HepG2 (cell line): ENCODE results near the gene CEP68. TPM values are rescaled to one million over a fixed set of nuclear protein-coding genes. Genes with fewer than 3 reads are reported as not detected.

Experiments
- AHR ChIP-seq: IDR thresholded peaks from 2 replicates; pipeline ENCODE4 v1.6.1; 2018; ENCODE audit warnings: missing genetic modification reagents, missing compliant biosample characterization
- CEBPB ChIP-seq: IDR thresholded peaks from 2 replicates; pipeline ENCODE4 v1.6.1; 2011; ENCODE audit warnings: low read depth, low read length, improper control_type of control experiment, borderline replicate concordance
- CEBPG ChIP-seq: IDR thresholded peaks from 2 replicates; pipeline ENCODE4 v1.6.1; 2016
- ELK4 ChIP-seq: sonication (generic); formaldehyde crosslinking; IDR thresholded peaks from 2 replicates; pipeline ENCODE4 v1.9.0; 2021; ENCODE audit warnings: missing genetic modification reagents, borderline replicate concordance
- EZH2 ChIP-seq: conservative IDR thresholded peaks from 2 replicates; pipeline ENCODE4 v1.6.1; 2012; ENCODE audit warnings: mild to moderate bottlenecking, low read depth, low read length, moderate library complexity
- MEF2D ChIP-seq: sonication (generic); formaldehyde crosslinking; IDR thresholded peaks from 2 replicates; pipeline ENCODE4 v1.5.1; 2020; ENCODE audit warnings: mild to moderate bottlenecking, missing genetic modification reagents
- MTA1 ChIP-seq: sonication (generic); formaldehyde crosslinking; IDR thresholded peaks from 2 replicates; pipeline ENCODE4 v1.4.0; 2020; ENCODE audit warnings: missing genetic modification reagents, mild to moderate bottlenecking, borderline replicate concordance
- NFKBIZ ChIP-seq: IDR thresholded peaks from 2 replicates; pipeline ENCODE4 v1.6.1; 2018; ENCODE audit warnings: missing genetic modification reagents, missing compliant biosample characterization
- NR2F1 ChIP-seq, 2 experiments: fragments of 450-650 bp in 1 of 2; formaldehyde crosslinking in 1 of 2; IDR thresholded peaks; 2 replicates each; pipeline versions ENCODE4 v1.5.0 to v1.6.1; 2016 to 2020; ENCODE audit warnings: mild to moderate bottlenecking in 1 of 2, missing compliant biosample characterization in 1 of 2, missing genetic modification reagents in 1 of 2, moderate library complexity in 1 of 2
- RBAK ChIP-seq: sonication (generic); formaldehyde crosslinking; IDR thresholded peaks from 2 replicates; pipeline ENCODE4 v1.5.1; 2020; ENCODE audit warnings: mild to moderate bottlenecking, missing genetic modification reagents
- REPIN1 ChIP-seq: sonication (generic); formaldehyde crosslinking; IDR thresholded peaks from 2 replicates; pipeline ENCODE4 v1.8.0; 2022; ENCODE audit warnings: missing genetic modification reagents, low read depth, mild to moderate bottlenecking, borderline replicate concordance
- SCMH1 ChIP-seq: sonication (generic); formaldehyde crosslinking; IDR thresholded peaks from 2 replicates; pipeline ENCODE4 v1.9.0; 2021; ENCODE audit warnings: missing genetic modification reagents, mild to moderate bottlenecking, borderline replicate concordance
- SP5 ChIP-seq: IDR thresholded peaks from 2 replicates; pipeline ENCODE4 v1.6.1; 2016; ENCODE audit warnings: low read depth, borderline replicate concordance
- ZNF121 ChIP-seq: sonication (generic); formaldehyde crosslinking; IDR thresholded peaks from 2 replicates; pipeline ENCODE4 v1.5.0; 2020; ENCODE audit warnings: mild to moderate bottlenecking, missing genetic modification reagents
- ZNF138 ChIP-seq: sonication (generic); formaldehyde crosslinking; IDR thresholded peaks from 2 replicates; pipeline ENCODE4 v1.5.0; 2020; ENCODE audit warnings: mild to moderate bottlenecking, low read depth, missing genetic modification reagents
- ZNF350 ChIP-seq: sonication (generic); formaldehyde crosslinking; IDR thresholded peaks from 2 replicates; pipeline ENCODE4 v1.4.0; 2020; ENCODE audit warnings: mild to moderate bottlenecking, low read depth, missing genetic modification reagents, borderline replicate concordance
- ZNF577 ChIP-seq: sonication (generic); formaldehyde crosslinking; IDR thresholded peaks from 2 replicates; pipeline ENCODE4 v1.4.0; 2020; ENCODE audit warnings: mild to moderate bottlenecking, low read depth, missing genetic modification reagents, borderline replicate concordance
- ZNF607 ChIP-seq: sonication (generic); formaldehyde crosslinking; IDR thresholded peaks from 2 replicates; pipeline ENCODE4 v1.5.1; 2020; ENCODE audit warnings: missing genetic modification reagents, mild to moderate bottlenecking, borderline replicate concordance
- ZNF775 ChIP-seq: sonication (generic); formaldehyde crosslinking; IDR thresholded peaks from 2 replicates; pipeline ENCODE4 v1.4.0; 2020; ENCODE audit warnings: missing genetic modification reagents, mild to moderate bottlenecking, moderate library complexity, borderline replicate concordance
- ZNF777 ChIP-seq: sonication (generic); formaldehyde crosslinking; IDR thresholded peaks from 2 replicates; pipeline ENCODE4 v1.4.0; 2020; ENCODE audit warnings: missing genetic modification reagents
- polyA plus RNA-seq, 8 experiments: library from polyadenylated mRNA; depleted of rRNA in 3 of 8; stranded (reverse) in 7 of 8; unstranded in 1 of 8; fragments of >200 nt; fragmentation: Illumina TruSeq in 4 of 8; extraction: Trizol in 4 of 8; gene quantifications; 2 replicates each; pipeline versions ENCODE4 v1.2.1 to v1.2.3, GENCODE V29; 2011 to 2016; ENCODE audit warnings: low read depth in 4 of 8, missing spikeins in 1 of 8, mixed read lengths in 1 of 8; ENCODE audit not compliant: insufficient read depth in 1 of 8
- total RNA-seq, 5 experiments: library from RNA; depleted of rRNA; stranded (reverse); fragments of >200 nt; fragmentation: Illumina TruSeq; extraction: Trizol; gene quantifications; 2 replicates each; pipeline ENCODE4 v1.2.3, GENCODE V29; 2016; ENCODE audit warnings: low read depth in 1 of 5
- TF ChIP-seq, protein P1 (sequence below): IDR thresholded peaks from 2 replicates; pipeline ENCODE4 v1.6.1; 2016; ENCODE audit warnings: missing compliant biosample characterization, missing genetic modification reagents, borderline replicate concordance
- TF ChIP-seq, protein P2 (sequence below): IDR thresholded peaks from 2 replicates; pipeline ENCODE4 v1.6.1; 2018; ENCODE audit warnings: missing genetic modification reagents
- TF ChIP-seq, protein P3 (sequence below): sonication (generic); formaldehyde crosslinking; IDR thresholded peaks from 2 replicates; pipeline ENCODE4 v1.5.0; 2020; ENCODE audit warnings: missing genetic modification reagents

The CEP68 gene
- total and polyA plus RNA-seq, 2 of the 13 experiments (the other 11 are each of a cell fraction or from before 2014, with no cell fraction given): 5.7 to 9.3 TPM

GRCh38 chr2:65056215-65057053 lies at the start of gene CEP68 (continued):
- TF ChIP-seq NFKBIZ (CRISPR knock-in tag) (peak; percentile 73; the same call in 1 of the 2 replicates), RBAK (CRISPR knock-in tag) (no peak), ZNF138 (CRISPR knock-in tag) (no peak; the same call in 1 of the 2 replicates), ELK4 (CRISPR knock-in tag) (no peak), ZNF777 (CRISPR knock-in tag) (peak; percentile 89), CEBPG (peak; percentile 32; the same call in 1 of the 2 replicates), ZNF775 (CRISPR knock-in tag) (no peak), MEF2D (CRISPR knock-in tag) (0 out of 2 replicates have a peak, but pooled peaks have one; percentile 53), AHR (no peak; the same call in 1 of the 2 replicates), MTA1 (no peak), ZNF350 (peak; percentile 81; the same call in 1 of the 2 replicates), ZNF121 (CRISPR knock-in tag) (no peak; the same call in none of the 2 replicates), SP5 (CRISPR knock-in tag) (peak; percentile 85; the same call in 1 of the 2 replicates), NR2F1 (CRISPR knock-in tag; IDR thresholded peaks at IDR 0.05) (no peak), ZNF607 (peak; percentile 89), ZNF577 (CRISPR knock-in tag) (0 out of 2 replicates have a peak, but pooled peaks have one; percentile 63), CEBPB (no peak), REPIN1 (CRISPR knock-in tag) (peak; percentile 81; the same call in 1 of the 2 replicates), EZH2 (no peak), SCMH1 (CRISPR knock-in tag) (no peak)
- TF ChIP-seq, protein P1, sequence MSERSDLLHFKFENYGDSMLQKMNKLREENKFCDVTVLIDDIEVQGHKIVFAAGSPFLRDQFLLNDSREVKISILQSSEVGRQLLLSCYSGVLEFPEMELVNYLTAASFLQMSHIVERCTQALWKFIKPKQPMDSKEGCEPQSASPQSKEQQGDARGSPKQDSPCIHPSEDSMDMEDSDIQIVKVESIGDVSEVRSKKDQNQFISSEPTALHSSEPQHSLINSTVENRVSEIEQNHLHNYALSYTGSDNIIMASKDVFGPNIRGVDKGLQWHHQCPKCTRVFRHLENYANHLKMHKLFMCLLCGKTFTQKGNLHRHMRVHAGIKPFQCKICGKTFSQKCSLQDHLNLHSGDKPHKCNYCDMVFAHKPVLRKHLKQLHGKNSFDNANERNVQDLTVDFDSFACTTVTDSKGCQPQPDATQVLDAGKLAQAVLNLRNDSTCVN (CRISPR knock-in tag): peak; percentile 59
- TF ChIP-seq, protein P2, sequence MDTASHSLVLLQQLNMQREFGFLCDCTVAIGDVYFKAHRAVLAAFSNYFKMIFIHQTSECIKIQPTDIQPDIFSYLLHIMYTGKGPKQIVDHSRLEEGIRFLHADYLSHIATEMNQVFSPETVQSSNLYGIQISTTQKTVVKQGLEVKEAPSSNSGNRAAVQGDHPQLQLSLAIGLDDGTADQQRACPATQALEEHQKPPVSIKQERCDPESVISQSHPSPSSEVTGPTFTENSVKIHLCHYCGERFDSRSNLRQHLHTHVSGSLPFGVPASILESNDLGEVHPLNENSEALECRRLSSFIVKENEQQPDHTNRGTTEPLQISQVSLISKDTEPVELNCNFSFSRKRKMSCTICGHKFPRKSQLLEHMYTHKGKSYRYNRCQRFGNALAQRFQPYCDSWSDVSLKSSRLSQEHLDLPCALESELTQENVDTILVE (CRISPR knock-in tag): peak; percentile 77
- TF ChIP-seq, protein P3, sequence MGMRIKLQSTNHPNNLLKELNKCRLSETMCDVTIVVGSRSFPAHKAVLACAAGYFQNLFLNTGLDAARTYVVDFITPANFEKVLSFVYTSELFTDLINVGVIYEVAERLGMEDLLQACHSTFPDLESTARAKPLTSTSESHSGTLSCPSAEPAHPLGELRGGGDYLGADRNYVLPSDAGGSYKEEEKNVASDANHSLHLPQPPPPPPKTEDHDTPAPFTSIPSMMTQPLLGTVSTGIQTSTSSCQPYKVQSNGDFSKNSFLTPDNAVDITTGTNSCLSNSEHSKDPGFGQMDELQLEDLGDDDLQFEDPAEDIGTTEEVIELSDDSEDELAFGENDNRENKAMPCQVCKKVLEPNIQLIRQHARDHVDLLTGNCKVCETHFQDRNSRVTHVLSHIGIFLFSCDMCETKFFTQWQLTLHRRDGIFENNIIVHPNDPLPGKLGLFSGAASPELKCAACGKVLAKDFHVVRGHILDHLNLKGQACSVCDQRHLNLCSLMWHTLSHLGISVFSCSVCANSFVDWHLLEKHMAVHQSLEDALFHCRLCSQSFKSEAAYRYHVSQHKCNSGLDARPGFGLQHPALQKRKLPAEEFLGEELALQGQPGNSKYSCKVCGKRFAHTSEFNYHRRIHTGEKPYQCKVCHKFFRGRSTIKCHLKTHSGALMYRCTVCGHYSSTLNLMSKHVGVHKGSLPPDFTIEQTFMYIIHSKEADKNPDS: no peak; the same call in 1 of the 2 replicates
